Measurements from ENCODE around the gene BRD2. TPM values are rescaled to one million over a fixed set of nuclear protein-coding genes. Genes with fewer than 3 reads are reported as not detected.

Gene BRD2
- total and polyA plus RNA-seq, 7 experiments from 2014 or later: 33.4 to 391 (median 342) TPM

GRCh38 chr6:33018904-33019303 is 50.5 kb downstream of the BRD2 start:
- DNase-seq (peak in 4 of 9 donors; percentile 23 to 42 (median 30)), ATAC-seq (peak; percentile 91)
- intact Hi-C loops (cut with micrococcal nuclease): loop anchor here (2.0 to 5.0 kb wide), 3 partner anchors 53 to 128 kb away; partner anchors contain the start of gene HLA-DPA1 (in 2 of the 2)
- H3K27ac ChIP-seq (ENCODE audit: low read depth, low read length): no peak overlapping the region
- H3K4me1 ChIP-seq (ENCODE audit: control insufficient read depth in 2 of 2, insufficient read depth in 2 of 2, low read length in 2 of 2): peaks cover 12 to 21% of the 10 kb centered on the region in 2 donors
- Mint-ChIP-seq H3K9me3 (no peaks in the 10 kb centered on the region), H3K27ac (peak overlapping the region in 7 of 9 donors; percentile 5 to 91 (median 82)), H3K36me3 (no peaks in the 10 kb centered on the region), H3K4me1 (peaks cover 8 to 44% (median 31%) of the 10 kb centered on the region in 7 donors), H3K27me3 (peaks cover 0 to 5% (median 2%) of the 10 kb centered on the region in 5 donors), H3K4me3 (peak overlapping the region in 9 of 10 donors; percentile 56 to 87 (median 77))
- H3K27me3 ChIP-seq (ENCODE audit: control insufficient read depth in 2 of 2, insufficient read depth in 2 of 2, low read length in 2 of 2): no peaks in the 10 kb centered on the region
- H3K9me3 ChIP-seq (ENCODE audit: control insufficient read depth in 2 of 3, low read length in 3 of 3): no peaks in the 10 kb centered on the region
- CTCF ChIA-PET: interaction anchor here (0.6 kb wide), 1 partner anchor 109 kb away, joined by 4 read pairs; no protein-coding TSS in a partner anchor
- no peaks in the 10 kb centered on the region for H3K36me3 ChIP-seq (ENCODE audit: control insufficient read depth in 2 of 3, insufficient read depth in 3 of 3, low read length in 3 of 3)
- H3K4me3 ChIP-seq (ENCODE audit: low read length): peak overlapping the region; percentile 21
- POLR2A ChIA-PET: no interaction called here

- intact Hi-C loops (cut with micrococcal nuclease): loop anchor here (2.0 to 5.0 kb wide), 3 partner anchors 53 to 128 kb away; partner anchors contain the start of gene HLA-DPA1 (in 2 of the 2)
These were observed 51.0 kb downstream of the BRD2 start for GRCh38 chr6:33019372-33019771.

GRCh38 chr6:33021917-33022316 is 53.5 kb downstream of the BRD2 start:
- H3K4me3 ChIP-seq (ENCODE audit: low read length): no peak overlapping the region
- Mint-ChIP-seq H3K4me1 (peaks cover 4 to 37% (median 27%) of the 10 kb centered on the region in 7 donors), H3K27me3 (peaks cover 0 to 15% (median 0%) of the 10 kb centered on the region in 5 donors), H3K36me3 (no peaks in the 10 kb centered on the region), H3K27ac (no peak overlapping the region), H3K9me3 (peaks cover 0 to 2% (median 0%) of the 10 kb centered on the region in 11 donors), H3K4me3 (no peak overlapping the region)
- H3K4me1 ChIP-seq (ENCODE audit: control insufficient read depth in 2 of 2, insufficient read depth in 2 of 2, low read length in 2 of 2): peaks cover 12 to 17% of the 10 kb centered on the region in 2 donors
- DNase-seq (no peak), ATAC-seq (no peak)
- H3K36me3 ChIP-seq (ENCODE audit: control insufficient read depth in 2 of 3, insufficient read depth in 3 of 3, low read length in 3 of 3): no peaks in the 10 kb centered on the region
- CTCF ChIA-PET: no interaction called here
- intact Hi-C loops (cut with micrococcal nuclease): no loop called here
- POLR2A ChIA-PET: no interaction called here
- no peaks in the 10 kb centered on the region for H3K9me3 ChIP-seq (ENCODE audit: control insufficient read depth in 2 of 3, low read length in 3 of 3)
- H3K27me3 ChIP-seq (ENCODE audit: control insufficient read depth in 2 of 2, insufficient read depth in 2 of 2, low read length in 2 of 2): no peaks in the 10 kb centered on the region
- no peak overlapping the region for H3K27ac ChIP-seq (ENCODE audit: low read depth, low read length)

More at GRCh38 chr6:33019372-33019771, 51.0 kb downstream of the BRD2 start:
- H3K4me1 ChIP-seq (ENCODE audit: control insufficient read depth in 2 of 2, insufficient read depth in 2 of 2, low read length in 2 of 2): peaks cover 12 to 21% of the 10 kb centered on the region in 2 donors
- no peak overlapping the region for H3K27ac ChIP-seq (ENCODE audit: low read depth, low read length)
- no peaks in the 10 kb centered on the region for H3K27me3 ChIP-seq (ENCODE audit: control insufficient read depth in 2 of 2, insufficient read depth in 2 of 2, low read length in 2 of 2)
- no peak for DNase-seq
- ATAC-seq: no peak
- CTCF ChIA-PET: interaction anchor here (0.6 to 1.0 kb wide), 2 partner anchors 21 to 109 kb away, joined by 3 to 4 read pairs; no protein-coding TSS in a partner anchor
- Mint-ChIP-seq H3K36me3 (no peaks in the 10 kb centered on the region), H3K27ac (peak overlapping the region in 7 of 9 donors; percentile 5 to 91 (median 82)), H3K9me3 (no peaks in the 10 kb centered on the region), H3K27me3 (peaks cover 0 to 5% (median 2%) of the 10 kb centered on the region in 5 donors), H3K4me1 (peaks cover 8 to 44% (median 31%) of the 10 kb centered on the region in 7 donors), H3K4me3 (peak overlapping the region in 8 of 10 donors; percentile 62 to 87 (median 78))
- H3K36me3 ChIP-seq (ENCODE audit: control insufficient read depth in 2 of 3, insufficient read depth in 3 of 3, low read length in 3 of 3): no peaks in the 10 kb centered on the region
- POLR2A ChIA-PET: no interaction called here
- peak overlapping the region; percentile 21 for H3K4me3 ChIP-seq (ENCODE audit: low read length)
- no peaks in the 10 kb centered on the region for H3K9me3 ChIP-seq (ENCODE audit: control insufficient read depth in 2 of 3, low read length in 3 of 3)

GRCh38 chr6:33023536-33023935 is 55.1 kb downstream of the BRD2 start:
- H3K27me3 Mint-ChIP-seq: peaks cover 0 to 19% (median 0%) of the 10 kb centered on the region in 5 donors
- ChIA-PET CTCF (interaction anchor here (1.0 kb wide), 1 partner anchor 9 kb away, joined by 4 read pairs; no protein-coding TSS in a partner anchor), POLR2A (no interaction called here)
- Histone ChIP-seq H3K9me3 (ENCODE audit: control insufficient read depth in 2 of 3, low read length in 3 of 3) (no peaks in the 10 kb centered on the region), H3K4me3 (ENCODE audit: low read length) (no peak overlapping the region), H3K27me3 (ENCODE audit: control insufficient read depth in 2 of 2, insufficient read depth in 2 of 2, low read length in 2 of 2) (no peaks in the 10 kb centered on the region), H3K27ac (ENCODE audit: low read depth, low read length) (no peak overlapping the region), H3K36me3 (ENCODE audit: control insufficient read depth in 2 of 3, insufficient read depth in 3 of 3, low read length in 3 of 3) (no peaks in the 10 kb centered on the region), H3K4me1 (ENCODE audit: control insufficient read depth in 2 of 2, insufficient read depth in 2 of 2, low read length in 2 of 2) (peaks cover 10 to 12% of the 10 kb centered on the region in 2 donors)
- intact Hi-C loops (cut with micrococcal nuclease): no loop called here
- H3K36me3 Mint-ChIP-seq: no peaks in the 10 kb centered on the region
- peaks cover 0 to 2% (median 0%) of the 10 kb centered on the region in 11 donors for H3K9me3 Mint-ChIP-seq
- DNase-seq (no peak), ATAC-seq (no peak)
- peaks cover 4 to 32% (median 18%) of the 10 kb centered on the region in 7 donors for H3K4me1 Mint-ChIP-seq
- no peak overlapping the region for H3K4me3 Mint-ChIP-seq
- no peak overlapping the region for H3K27ac Mint-ChIP-seq

GRCh38 chr6:33024521-33024920 is 56.1 kb downstream of the BRD2 start:
- H3K4me3 Mint-ChIP-seq: no peak overlapping the region

GRCh38 chr6:33028220-33028849 is 59.9 kb downstream of the BRD2 start:
- POLR2A ChIA-PET: no interaction called here
- Mint-ChIP-seq H3K4me3 (no peak overlapping the region), H3K9me3 (peaks cover 0 to 2% (median 0%) of the 10 kb centered on the region in 11 donors), H3K27me3 (peaks cover 0 to 40% (median 4%) of the 10 kb centered on the region in 5 donors), H3K27ac (peak overlapping the region in 1 of 9 donors; percentile 7), H3K36me3 (no peaks in the 10 kb centered on the region), H3K4me1 (peaks cover 0 to 25% (median 0%) of the 10 kb centered on the region in 7 donors)
- Histone ChIP-seq H3K4me3 (ENCODE audit: low read length) (no peak overlapping the region), H3K9me3 (ENCODE audit: control insufficient read depth in 2 of 3, low read length in 3 of 3) (no peaks in the 10 kb centered on the region), H3K36me3 (ENCODE audit: control insufficient read depth in 2 of 3, insufficient read depth in 3 of 3, low read length in 3 of 3) (no peaks in the 10 kb centered on the region), H3K27me3 (ENCODE audit: control insufficient read depth in 2 of 2, insufficient read depth in 2 of 2, low read length in 2 of 2) (no peaks in the 10 kb centered on the region), H3K4me1 (ENCODE audit: control insufficient read depth in 2 of 2, insufficient read depth in 2 of 2, low read length in 2 of 2) (peaks cover 0 to 4% of the 10 kb centered on the region in 2 donors), H3K27ac (ENCODE audit: low read depth, low read length) (no peak overlapping the region)
- CTCF ChIA-PET: no interaction called here
- intact Hi-C loops (cut with micrococcal nuclease): loop anchor here in 1 of 2 donors (2.0 kb wide), 1 partner anchor 44 kb away; the partner anchor contains the start of gene HLA-DPA1
- DNase-seq (no peak), ATAC-seq (no peak)

More at GRCh38 chr6:33024521-33024920, 56.1 kb downstream of the BRD2 start:
- POLR2A ChIA-PET: interaction anchor here (0.6 kb wide), 1 partner anchor 231 kb away, joined by 6 read pairs; no protein-coding TSS in a partner anchor
- Mint-ChIP-seq H3K27ac (no peak overlapping the region), H3K4me1 (peaks cover 0 to 32% (median 10%) of the 10 kb centered on the region in 7 donors), H3K27me3 (peaks cover 0 to 23% (median 0%) of the 10 kb centered on the region in 5 donors), H3K36me3 (no peaks in the 10 kb centered on the region), H3K9me3 (peaks cover 0 to 2% (median 0%) of the 10 kb centered on the region in 11 donors)
- DNase-seq (no peak), ATAC-seq (no peak)
- CTCF ChIA-PET: interaction anchor here (0.7 to 1.0 kb wide), 2 partner anchors 10 to 14 kb away, joined by 3 to 4 read pairs; no protein-coding TSS in a partner anchor
- Histone ChIP-seq H3K36me3 (ENCODE audit: control insufficient read depth in 2 of 3, insufficient read depth in 3 of 3, low read length in 3 of 3) (no peaks in the 10 kb centered on the region), H3K9me3 (ENCODE audit: control insufficient read depth in 2 of 3, low read length in 3 of 3) (no peaks in the 10 kb centered on the region), H3K27me3 (ENCODE audit: control insufficient read depth in 2 of 2, insufficient read depth in 2 of 2, low read length in 2 of 2) (no peaks in the 10 kb centered on the region), H3K27ac (ENCODE audit: low read depth, low read length) (no peak overlapping the region), H3K4me1 (ENCODE audit: control insufficient read depth in 2 of 2, insufficient read depth in 2 of 2, low read length in 2 of 2) (peaks cover 5 to 6% of the 10 kb centered on the region in 2 donors), H3K4me3 (ENCODE audit: low read length) (no peak overlapping the region)
- intact Hi-C loops (cut with micrococcal nuclease): no loop called here
